Osteoblast (primary cell): Measurements from ENCODE around the gene RPS17. TPM values are rescaled to one million over a fixed set of nuclear protein-coding genes. Genes with fewer than 3 reads are reported as not detected.

Experiments used
- DNase-seq: peaks from one replicate; pipeline ENCODE4 v3.0.0; 2011; ENCODE audit warnings: low spot score, mixed read lengths; ENCODE audit not compliant: insufficient read length; ENCODE audit errors: missing footprints
- H2AFZ ChIP-seq: 2 replicates; pipeline ENCODE4 v1.6.0; 2011; ENCODE audit warnings: mild to moderate bottlenecking, low read length
- H3K27ac ChIP-seq: 2 replicates; pipeline ENCODE4 v1.5.1; 2011; ENCODE audit warnings: mild to moderate bottlenecking, low read depth, low read length, moderate library complexity
- H3K27me3 ChIP-seq: 2 replicates; pipeline ENCODE4 v1.6.0; 2012; ENCODE audit warnings: mild to moderate bottlenecking, control low read depth, inconsistent platforms, low read length, moderate library complexity; ENCODE audit not compliant: insufficient read depth
- H3K36me3 ChIP-seq: 2 replicates; pipeline ENCODE4 v1.5.1; 2011; ENCODE audit warnings: mild to moderate bottlenecking, low read length, control low read depth, moderate library complexity; ENCODE audit not compliant: insufficient read depth
- H3K4me1 ChIP-seq: 2 replicates; pipeline ENCODE4 v1.5.1; 2011; ENCODE audit warnings: mild to moderate bottlenecking, low read length, control low read depth, moderate library complexity; ENCODE audit not compliant: insufficient read depth
- H3K4me2 ChIP-seq: 2 replicates; pipeline ENCODE4 v1.6.0; 2011; ENCODE audit warnings: mild to moderate bottlenecking, low read length; ENCODE audit not compliant: insufficient read depth
- H3K4me3 ChIP-seq: fragments of 200-600 bp; sonication (generic); 3 replicates; pipeline ENCODE4 v1.5.1; 2012; ENCODE audit warnings: mild to moderate bottlenecking, low read length, inconsistent platforms; ENCODE audit not compliant: insufficient read depth
- H3K79me2 ChIP-seq: 2 replicates; pipeline ENCODE4 v1.6.0; 2012; ENCODE audit warnings: mild to moderate bottlenecking, low read length, control low read depth, inconsistent platforms; ENCODE audit not compliant: insufficient read depth
- H3K9me3 ChIP-seq: 2 replicates; pipeline ENCODE4 v1.5.1; 2011; ENCODE audit warnings: low read depth, low read length, control low read depth
- H4K20me1 ChIP-seq: 2 replicates; pipeline ENCODE4 v1.6.0; 2012; ENCODE audit warnings: mild to moderate bottlenecking, low read length, control low read depth; ENCODE audit not compliant: insufficient read depth
- total RNA-seq: library from RNA; depleted of rRNA; stranded (reverse); fragments of >200 nt; gene quantifications from 2 replicates; pipeline ENCODE4 v1.2.3, GENCODE V29; 2012
- TF ChIP-seq, protein P1 (sequence below): IDR thresholded peaks from 2 replicates; pipeline ENCODE4 v1.5.1; 2011; ENCODE audit warnings: mild to moderate bottlenecking, low read depth, low read length, moderate library complexity; ENCODE audit errors: extremely low read depth

The RPS17 gene
- total RNA-seq, 1 donor, result 1,188 TPM

DNA sequence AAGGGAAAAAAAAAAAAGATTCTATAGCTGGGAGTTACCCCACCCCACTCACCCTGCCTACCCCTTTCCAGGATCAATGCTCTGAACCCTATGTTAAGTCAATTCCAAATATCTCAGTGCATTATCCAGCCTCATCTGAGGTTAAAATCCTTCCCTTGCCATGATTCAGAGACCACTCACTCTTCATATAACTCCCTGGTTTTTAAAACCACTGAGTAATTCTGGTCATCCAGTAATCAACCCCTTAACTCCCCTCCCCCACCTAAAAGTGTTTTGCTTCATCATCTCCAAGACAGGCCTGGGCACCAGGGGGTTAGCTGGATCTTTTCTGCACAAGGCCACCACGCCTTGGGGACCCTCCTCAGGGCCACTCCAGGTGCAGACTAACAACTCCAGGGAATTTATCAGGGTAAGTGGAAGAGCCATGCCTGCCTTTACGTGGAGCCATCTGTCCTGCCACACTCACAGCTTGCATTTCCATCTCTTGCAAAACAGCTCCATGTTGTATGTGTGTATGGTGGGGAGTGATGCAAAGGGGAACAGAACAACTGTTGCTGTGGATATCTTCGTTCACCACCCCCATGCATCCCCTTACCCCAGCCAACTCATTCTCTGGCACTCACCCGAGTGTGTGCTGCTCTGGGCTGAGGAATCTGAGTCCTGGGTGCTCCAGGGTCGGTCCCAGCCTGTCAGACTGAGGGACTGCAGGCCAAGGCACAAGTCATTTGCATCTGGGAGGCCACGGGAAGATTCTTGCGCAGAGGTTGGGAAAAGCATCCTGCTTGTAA lies 30.7 kb upstream of the RPS17 start:
- Histone ChIP-seq H3K9me3 (no peaks in the 10 kb centered on the region), H3K4me3 (peak overlapping the region; percentile 76), H3K36me3 (no peaks in the 10 kb centered on the region), H3K27ac (peak overlapping the region; percentile 85), H3K4me2 (peak overlapping the region; percentile 93), H3K4me1 (peaks cover 40% of the 10 kb centered on the region), H3K27me3 (no peaks in the 10 kb centered on the region), H3K79me2 (peaks cover 25% of the 10 kb centered on the region), H4K20me1 (no peaks in the 10 kb centered on the region), H2AFZ (peak overlapping the region; percentile 98)
- TF ChIP-seq, protein P1, sequence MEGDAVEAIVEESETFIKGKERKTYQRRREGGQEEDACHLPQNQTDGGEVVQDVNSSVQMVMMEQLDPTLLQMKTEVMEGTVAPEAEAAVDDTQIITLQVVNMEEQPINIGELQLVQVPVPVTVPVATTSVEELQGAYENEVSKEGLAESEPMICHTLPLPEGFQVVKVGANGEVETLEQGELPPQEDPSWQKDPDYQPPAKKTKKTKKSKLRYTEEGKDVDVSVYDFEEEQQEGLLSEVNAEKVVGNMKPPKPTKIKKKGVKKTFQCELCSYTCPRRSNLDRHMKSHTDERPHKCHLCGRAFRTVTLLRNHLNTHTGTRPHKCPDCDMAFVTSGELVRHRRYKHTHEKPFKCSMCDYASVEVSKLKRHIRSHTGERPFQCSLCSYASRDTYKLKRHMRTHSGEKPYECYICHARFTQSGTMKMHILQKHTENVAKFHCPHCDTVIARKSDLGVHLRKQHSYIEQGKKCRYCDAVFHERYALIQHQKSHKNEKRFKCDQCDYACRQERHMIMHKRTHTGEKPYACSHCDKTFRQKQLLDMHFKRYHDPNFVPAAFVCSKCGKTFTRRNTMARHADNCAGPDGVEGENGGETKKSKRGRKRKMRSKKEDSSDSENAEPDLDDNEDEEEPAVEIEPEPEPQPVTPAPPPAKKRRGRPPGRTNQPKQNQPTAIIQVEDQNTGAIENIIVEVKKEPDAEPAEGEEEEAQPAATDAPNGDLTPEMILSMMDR, result no peak
- peak; percentile 62 for DNase-seq

- Histone ChIP-seq H3K4me2 (no peak overlapping the region), H2AFZ (no peak overlapping the region), H3K27me3 (no peaks in the 10 kb centered on the region), H3K4me3 (no peak overlapping the region), H3K4me1 (peaks cover 40% of the 10 kb centered on the region), H4K20me1 (no peaks in the 10 kb centered on the region), H3K9me3 (no peaks in the 10 kb centered on the region), H3K79me2 (peaks cover 31% of the 10 kb centered on the region), H3K36me3 (no peaks in the 10 kb centered on the region), H3K27ac (no peak overlapping the region)
- DNase-seq, result no peak
- TF ChIP-seq, protein P1, result no peak
Measured at GRCh38 chr15:82569834-82570233, 29.6 kb upstream of the RPS17 start.

GRCh38 chr15:82568986-82569385 lies 28.7 kb upstream of the RPS17 start:
- Histone ChIP-seq H3K4me2 (no peak overlapping the region), H3K4me3 (no peak overlapping the region), H4K20me1 (no peaks in the 10 kb centered on the region), H3K9me3 (no peaks in the 10 kb centered on the region), H3K36me3 (no peaks in the 10 kb centered on the region), H2AFZ (no peak overlapping the region), H3K4me1 (peaks cover 40% of the 10 kb centered on the region), H3K27me3 (no peaks in the 10 kb centered on the region), H3K27ac (no peak overlapping the region), H3K79me2 (peaks cover 31% of the 10 kb centered on the region)
- DNase-seq, result no peak
- TF ChIP-seq, protein P1, result no peak

DNA sequence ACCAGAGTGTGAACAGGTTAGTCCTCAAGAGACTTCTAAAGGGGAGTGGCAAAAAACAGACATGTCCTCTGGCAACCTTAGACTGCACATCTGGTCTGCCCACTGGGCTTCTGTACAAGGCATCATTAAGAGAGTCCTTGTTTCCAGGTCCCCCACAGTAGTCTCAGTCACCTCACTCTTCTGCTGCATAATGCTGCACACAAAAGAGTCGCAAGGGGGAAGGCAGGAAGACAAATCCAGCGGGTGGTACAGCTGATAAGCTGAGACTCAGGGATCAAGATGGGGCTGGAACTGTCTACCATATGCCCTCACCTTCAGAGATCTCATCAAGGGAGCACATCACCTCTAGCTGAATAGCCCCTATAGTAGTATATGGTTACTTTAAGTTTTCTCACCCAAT lies 27.4 kb upstream of the RPS17 start:
- Histone ChIP-seq H4K20me1 (no peaks in the 10 kb centered on the region), H3K4me3 (no peak overlapping the region), H3K79me2 (peaks cover 33% of the 10 kb centered on the region), H3K27me3 (no peaks in the 10 kb centered on the region), H3K27ac (peak overlapping the region; percentile 85), H3K4me2 (no peak overlapping the region), H3K4me1 (peaks cover 40% of the 10 kb centered on the region), H2AFZ (no peak overlapping the region), H3K36me3 (no peaks in the 10 kb centered on the region), H3K9me3 (no peaks in the 10 kb centered on the region)
- no peak for DNase-seq
- TF ChIP-seq, protein P1, result no peak
